ENCODE measurements around the gene FHL1.
"Not testable (repeated sequence)": the region's sequence is repeated elsewhere in the genome, so short reads cannot be mapped to it uniquely, and the experiment has no call there.

FHL1 gene

DNA sequence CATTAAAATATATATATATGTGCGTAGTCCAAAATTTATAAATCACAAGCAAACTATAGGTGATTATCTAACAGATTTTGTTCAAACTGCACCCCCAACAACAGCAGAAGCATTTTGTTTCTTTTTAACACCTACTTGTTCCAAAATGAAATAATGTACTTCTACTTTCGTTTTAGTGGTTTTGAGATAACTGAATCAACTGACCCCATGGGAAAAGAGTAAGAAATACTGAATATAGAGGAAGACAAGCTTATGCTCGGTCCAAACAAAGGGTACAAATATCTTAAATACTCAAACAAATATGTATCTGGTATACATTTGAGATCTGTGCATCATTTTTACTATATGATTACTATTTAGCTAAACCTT is 81.5 kb downstream of the FHL1 start:
- H3K27me3 ChIP-seq (replicated peaks in 2 of 5; ENCODE audit: control insufficient read depth in 4 of 5, insufficient read depth in 5 of 5, low read length in 4 of 5): no peaks in the 10 kb centered on the region
- ChIA-PET POLR2A (interaction anchor here (0.6 kb wide), 1 partner anchor 676 kb away, joined by 4 read pairs; no protein-coding TSS in a partner anchor), CTCF (interaction anchor here (1.0 to 1.2 kb wide), 3 partner anchors 19 to 201 kb away, joined by 3 to 4 read pairs (median 3); no protein-coding TSS in a partner anchor)
- H3K4me3 ChIP-seq (ENCODE audit: control insufficient read depth in 1 of 7, extremely low read depth in 1 of 7, insufficient read depth in 4 of 7, low read depth in 2 of 7, low read length in 6 of 7): peak overlapping the region in 1 of 7 experiments; percentile 38
- peaks cover 4 to 37% (median 12%) of the 10 kb centered on the region in 4 experiments for H3K36me3 ChIP-seq (ENCODE audit: control insufficient read depth in 4 of 4, insufficient read depth in 4 of 4, low read length in 3 of 4)
- no peaks in the 10 kb centered on the region for H3K9me3 ChIP-seq (ENCODE audit: control extremely low read depth in 1 of 5, control insufficient read depth in 4 of 5, insufficient read depth in 2 of 5, low read depth in 1 of 5, low read length in 4 of 5)
- H3K27ac ChIP-seq (ENCODE audit: insufficient read depth in 1 of 2, low read depth in 1 of 2, low read length in 2 of 2, poor library complexity in 1 of 2, severe bottlenecking in 2 of 2): peak overlapping the region; percentile 55 to 74
- peaks cover 5 to 17% (median 8%) of the 10 kb centered on the region in 4 experiments for H3K4me1 ChIP-seq (ENCODE audit: control extremely low read depth in 1 of 4, control insufficient read depth in 4 of 4, insufficient read depth in 4 of 4, low read length in 3 of 4)
- peak in 2 of 3 donors; percentile 39 to 52 for DNase-seq
- no CpG with 5 or more reads among the region's 3 CpGs for WGBS (ENCODE audit: insufficient coverage)

DNA sequence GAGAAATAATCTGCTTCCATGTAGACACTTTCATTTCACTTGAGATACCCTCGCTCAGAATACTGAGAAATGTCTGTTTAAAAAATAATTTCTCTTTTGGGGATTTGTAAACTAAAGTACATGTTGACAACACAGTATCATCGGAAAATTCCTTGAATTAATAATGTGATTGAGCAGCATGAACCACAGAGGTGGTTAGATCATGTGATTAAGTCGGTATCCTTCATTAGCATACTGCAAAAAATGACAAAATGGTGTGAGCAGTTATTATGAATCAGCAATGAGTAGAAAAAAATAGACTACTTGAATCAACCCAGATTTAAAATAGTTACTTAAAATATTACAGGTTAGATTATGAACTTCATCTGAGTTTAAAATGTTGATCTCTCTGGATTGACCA is 89.7 kb downstream of the FHL1 start:
- Histone ChIP-seq H3K27me3 (replicated peaks in 2 of 5; ENCODE audit: control insufficient read depth in 4 of 5, insufficient read depth in 5 of 5, low read length in 4 of 5) (no peaks in the 10 kb centered on the region), H3K4me1 (ENCODE audit: control extremely low read depth in 1 of 4, control insufficient read depth in 4 of 4, insufficient read depth in 4 of 4, low read length in 3 of 4) (no peaks in the 10 kb centered on the region), H3K36me3 (ENCODE audit: control insufficient read depth in 4 of 4, insufficient read depth in 4 of 4, low read length in 3 of 4) (peaks cover 4 to 21% (median 5%) of the 10 kb centered on the region in 4 experiments), H3K9me3 (ENCODE audit: control extremely low read depth in 1 of 5, control insufficient read depth in 4 of 5, insufficient read depth in 2 of 5, low read depth in 1 of 5, low read length in 4 of 5) (no peaks in the 10 kb centered on the region), H3K27ac (ENCODE audit: insufficient read depth in 1 of 2, low read depth in 1 of 2, low read length in 2 of 2, poor library complexity in 1 of 2, severe bottlenecking in 2 of 2) (no peak overlapping the region), H3K4me3 (ENCODE audit: control insufficient read depth in 1 of 7, extremely low read depth in 1 of 7, insufficient read depth in 4 of 7, low read depth in 2 of 7, low read length in 6 of 7) (no peak overlapping the region)
- DNase-seq: peak in 1 of 3 donors; percentile 8
- WGBS (ENCODE audit: insufficient coverage): 80% methylated on average over 1 of the region's 3 CpGs
- ChIA-PET CTCF (no interaction called here), POLR2A (no interaction called here)

DNA sequence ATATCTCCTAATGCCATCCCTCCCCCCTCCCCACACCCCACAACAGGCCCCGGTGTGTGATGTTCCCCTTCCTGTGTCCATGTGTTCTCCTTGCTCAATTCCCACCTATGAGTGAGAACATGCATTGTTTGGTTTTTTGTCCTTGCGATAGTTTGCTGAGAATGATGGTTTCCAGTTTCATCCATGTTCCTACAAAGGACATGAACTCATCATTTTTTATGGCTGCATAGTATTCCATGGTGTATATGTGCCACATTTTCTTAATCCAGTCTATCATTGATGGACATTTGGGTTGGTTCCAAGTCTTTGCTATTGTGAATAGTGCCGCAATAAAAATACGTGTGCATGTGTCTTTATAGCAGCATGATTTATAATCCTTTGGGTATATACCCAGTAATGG is 90.5 kb downstream of the FHL1 start:
- peaks cover 6 to 23% (median 7%) of the 10 kb centered on the region in 4 experiments for H3K36me3 ChIP-seq (ENCODE audit: control insufficient read depth in 4 of 4, insufficient read depth in 4 of 4, low read length in 3 of 4)
- H3K27me3 ChIP-seq (replicated peaks in 2 of 5; ENCODE audit: control insufficient read depth in 4 of 5, insufficient read depth in 5 of 5, low read length in 4 of 5); CTCF ChIA-PET; H3K9me3 ChIP-seq (ENCODE audit: control extremely low read depth in 1 of 5, control insufficient read depth in 4 of 5, insufficient read depth in 2 of 5, low read depth in 1 of 5, low read length in 4 of 5); H3K27ac ChIP-seq (ENCODE audit: insufficient read depth in 1 of 2, low read depth in 1 of 2, low read length in 2 of 2, poor library complexity in 1 of 2, severe bottlenecking in 2 of 2); POLR2A ChIA-PET; H3K4me1 ChIP-seq (ENCODE audit: control extremely low read depth in 1 of 4, control insufficient read depth in 4 of 4, insufficient read depth in 4 of 4, low read length in 3 of 4); DNase-seq; H3K4me3 ChIP-seq (ENCODE audit: control insufficient read depth in 1 of 7, extremely low read depth in 1 of 7, insufficient read depth in 4 of 7, low read depth in 2 of 7, low read length in 6 of 7): not testable (repeated sequence)
- no CpG with 5 or more reads among the region's 4 CpGs for WGBS (ENCODE audit: insufficient coverage)

DNA sequence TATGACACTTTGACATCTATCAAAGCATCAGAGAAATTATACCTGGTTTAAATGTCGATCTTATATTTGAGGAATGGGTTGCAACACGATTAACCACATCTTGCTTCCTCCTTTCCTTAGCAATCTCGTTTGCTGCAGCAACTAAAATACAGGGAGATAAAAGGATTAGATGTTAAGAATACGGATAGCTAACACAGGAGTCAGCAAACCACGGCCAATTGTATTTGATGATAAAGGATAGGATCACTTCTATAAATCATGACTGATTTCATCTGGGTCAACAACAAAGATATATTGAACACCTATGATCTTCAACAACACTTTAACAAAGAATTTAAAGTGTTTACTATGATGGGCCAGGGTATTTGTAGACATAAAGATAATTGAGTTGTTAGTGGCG is 98.9 kb downstream of the FHL1 start:
- H3K36me3 ChIP-seq (ENCODE audit: control insufficient read depth in 4 of 4, insufficient read depth in 4 of 4, low read length in 3 of 4): peaks cover 5 to 20% (median 12%) of the 10 kb centered on the region in 4 experiments
- POLR2A ChIA-PET: no interaction called here

DNA sequence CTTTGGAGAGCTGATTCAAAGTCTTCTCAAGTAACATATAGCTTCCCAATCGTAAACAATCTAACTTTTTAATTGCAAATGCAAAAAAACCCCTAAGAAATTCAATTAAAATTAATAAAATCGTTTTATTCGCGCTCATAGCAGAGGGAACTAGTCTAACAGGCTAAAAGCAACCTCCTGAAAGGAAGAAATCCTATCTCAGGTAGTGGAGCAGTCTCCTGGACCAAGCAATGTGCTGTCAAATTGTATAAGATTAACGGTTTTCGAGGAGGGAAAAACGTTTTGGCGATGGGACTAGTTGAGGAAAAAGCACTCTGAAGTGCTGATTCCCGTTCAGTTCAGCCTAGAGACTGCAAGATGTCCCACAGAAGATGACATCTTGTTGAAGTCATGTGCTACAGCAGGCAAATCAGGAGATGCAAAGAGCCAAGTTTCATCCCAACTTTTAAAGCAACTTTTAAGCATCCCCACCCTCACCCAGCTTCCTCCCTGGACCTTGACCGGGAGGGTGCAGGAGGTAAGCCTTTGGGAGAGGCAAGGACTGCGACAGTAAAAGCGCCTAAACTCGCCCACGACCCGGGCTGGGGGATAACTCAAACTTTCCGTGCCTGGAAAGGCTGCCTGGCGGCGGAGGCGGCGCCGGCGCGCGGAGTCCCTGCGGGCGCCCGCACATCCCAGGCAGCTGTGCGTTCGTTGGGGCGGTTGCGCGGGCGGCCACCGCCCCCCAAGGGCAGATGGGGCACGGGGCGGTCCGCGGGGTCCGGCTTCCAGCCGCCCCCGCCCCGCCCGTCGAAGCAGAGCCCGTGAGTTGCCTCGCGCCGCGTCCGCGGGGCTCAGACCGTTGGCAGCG is 103.1 kb downstream of the FHL1 start:
- Histone ChIP-seq H3K36me3 (ENCODE audit: control insufficient read depth in 4 of 4, insufficient read depth in 4 of 4, low read length in 3 of 4) (no peaks in the 10 kb centered on the region), H3K27me3 (replicated peaks in 2 of 5; ENCODE audit: control insufficient read depth in 4 of 5, insufficient read depth in 5 of 5, low read length in 4 of 5) (peaks cover 0 to 9% (median 0%) of the 10 kb centered on the region in 5 experiments), H3K27ac (ENCODE audit: insufficient read depth in 1 of 2, low read depth in 1 of 2, low read length in 2 of 2, poor library complexity in 1 of 2, severe bottlenecking in 2 of 2) (peak overlapping the region in 1 of 2 experiments; percentile 25), H3K9me3 (ENCODE audit: control extremely low read depth in 1 of 5, control insufficient read depth in 4 of 5, insufficient read depth in 2 of 5, low read depth in 1 of 5, low read length in 4 of 5) (no peaks in the 10 kb centered on the region), H3K4me3 (ENCODE audit: control insufficient read depth in 1 of 7, extremely low read depth in 1 of 7, insufficient read depth in 4 of 7, low read depth in 2 of 7, low read length in 6 of 7) (peak overlapping the region; percentile 65 to 82 (median 69)), H3K4me1 (ENCODE audit: control extremely low read depth in 1 of 4, control insufficient read depth in 4 of 4, insufficient read depth in 4 of 4, low read length in 3 of 4) (peaks cover 2 to 12% (median 4%) of the 10 kb centered on the region in 4 experiments)
- peak in 2 of 3 donors; percentile 13 to 31 for DNase-seq
- 33% methylated on average over 52 of the region's 53 CpGs for WGBS (ENCODE audit: insufficient coverage)
- ChIA-PET CTCF (interaction anchor here (1.6 kb wide), 1 partner anchor 17 kb away, joined by 5 read pairs; no protein-coding TSS in a partner anchor), POLR2A (no interaction called here)

More for the DNA sequence above, 98.9 kb downstream of the FHL1 start:
- H3K27me3 ChIP-seq (replicated peaks in 2 of 5; ENCODE audit: control insufficient read depth in 4 of 5, insufficient read depth in 5 of 5, low read length in 4 of 5): peaks cover 0 to 6% (median 0%) of the 10 kb centered on the region in 5 experiments
- H3K27ac ChIP-seq (ENCODE audit: insufficient read depth in 1 of 2, low read depth in 1 of 2, low read length in 2 of 2, poor library complexity in 1 of 2, severe bottlenecking in 2 of 2): no peak overlapping the region
- H3K9me3 ChIP-seq (ENCODE audit: control extremely low read depth in 1 of 5, control insufficient read depth in 4 of 5, insufficient read depth in 2 of 5, low read depth in 1 of 5, low read length in 4 of 5): no peaks in the 10 kb centered on the region
- DNase-seq: no peak
- peaks cover 2 to 8% (median 4%) of the 10 kb centered on the region in 4 experiments for H3K4me1 ChIP-seq (ENCODE audit: control extremely low read depth in 1 of 4, control insufficient read depth in 4 of 4, insufficient read depth in 4 of 4, low read length in 3 of 4)
- CTCF ChIA-PET: interaction anchor here (0.7 kb wide), 1 partner anchor 22 kb away, joined by 3 read pairs; no protein-coding TSS in a partner anchor
- 73% methylated on average over 2 of the region's 6 CpGs for WGBS (ENCODE audit: insufficient coverage)
- H3K4me3 ChIP-seq (ENCODE audit: control insufficient read depth in 1 of 7, extremely low read depth in 1 of 7, insufficient read depth in 4 of 7, low read depth in 2 of 7, low read length in 6 of 7): no peak overlapping the region

DNA sequence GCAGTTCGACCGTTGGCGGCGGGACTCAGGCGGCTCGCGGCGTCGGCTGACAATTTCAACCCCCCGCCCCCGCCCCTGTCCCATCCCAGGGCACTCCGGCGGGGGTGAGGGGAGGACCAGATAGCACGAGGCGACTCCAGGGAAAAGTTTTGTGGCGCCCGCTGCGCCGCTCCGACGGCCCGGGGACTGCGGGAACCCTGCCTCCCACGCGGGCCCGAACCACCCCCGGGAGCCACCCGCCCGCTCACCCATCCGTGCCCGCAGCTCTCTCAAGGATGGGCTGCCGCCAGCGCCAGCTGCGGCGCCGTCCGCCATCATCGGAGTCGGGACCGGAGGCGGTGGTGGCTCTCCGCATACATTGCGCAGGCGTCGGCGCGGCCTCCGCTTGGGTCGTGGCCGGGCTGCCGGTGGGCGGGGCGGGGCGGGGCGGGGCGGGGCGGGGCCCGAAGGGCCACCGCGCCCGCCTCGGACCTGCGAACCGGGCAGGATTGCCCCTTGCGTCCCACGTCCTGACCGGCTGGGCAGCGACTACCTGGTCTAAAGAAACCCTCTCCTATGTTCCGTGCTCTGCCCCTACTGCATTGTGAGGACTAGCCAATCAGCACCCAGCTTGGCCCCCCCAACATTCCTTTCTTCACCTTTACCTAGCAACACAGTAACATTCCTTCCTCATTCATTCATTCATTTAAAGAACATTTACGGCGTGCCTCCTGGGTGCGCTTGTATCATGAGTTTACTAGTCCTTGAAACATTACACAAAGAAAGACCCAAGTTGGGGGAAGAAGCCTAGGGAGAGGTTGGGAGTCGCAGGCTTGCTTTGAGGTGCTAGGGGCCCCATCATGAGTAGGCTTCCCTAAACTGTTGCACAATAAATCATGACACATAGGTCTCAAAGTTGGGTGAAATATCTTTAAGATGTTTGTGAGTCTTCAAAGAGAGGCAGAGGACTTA is 104.0 kb downstream of the FHL1 start, which contains the start of gene MAP7D3:
Gene MAP7D3, minus strand, starts transcription at position 360 of the 951 bp plus-strand sequence. Its CDS starts 42 bp downstream, at position 318.
- CTCF ChIA-PET: interaction anchor here (0.6 to 1.6 kb wide), 2 partner anchors 16 to 92 kb away, joined by 4 to 5 read pairs; no protein-coding TSS in a partner anchor
- Histone ChIP-seq H3K4me3 (ENCODE audit: control insufficient read depth in 1 of 7, extremely low read depth in 1 of 7, insufficient read depth in 4 of 7, low read depth in 2 of 7, low read length in 6 of 7) (peak within 1 kb of the TSS; percentile 65 to 82 (median 69)), H3K4me1 (ENCODE audit: control extremely low read depth in 1 of 4, control insufficient read depth in 4 of 4, insufficient read depth in 4 of 4, low read length in 3 of 4) (peaks cover 2 to 12% (median 4%) of the 10 kb centered on the region in 4 experiments), H3K27me3 (replicated peaks in 2 of 5; ENCODE audit: control insufficient read depth in 4 of 5, insufficient read depth in 5 of 5, low read length in 4 of 5) (peaks cover 0 to 9% (median 0%) of the 10 kb centered on the region in 5 experiments), H3K36me3 (ENCODE audit: control insufficient read depth in 4 of 4, insufficient read depth in 4 of 4, low read length in 3 of 4) (no peaks in the 10 kb centered on the region), H3K27ac (ENCODE audit: insufficient read depth in 1 of 2, low read depth in 1 of 2, low read length in 2 of 2, poor library complexity in 1 of 2, severe bottlenecking in 2 of 2) (peak within 1 kb of the TSS in 1 of 2 experiments; percentile 25), H3K9me3 (ENCODE audit: control extremely low read depth in 1 of 5, control insufficient read depth in 4 of 5, insufficient read depth in 2 of 5, low read depth in 1 of 5, low read length in 4 of 5) (no peaks in the 10 kb centered on the region)
- DNase-seq: peak; percentile 54 to 74 (median 66)
- 30% methylated on average over 57 of the region's 73 CpGs for WGBS (ENCODE audit: insufficient coverage)
- POLR2A ChIA-PET: no interaction called here

Measured in common myeloid progenitor, CD34-positive (primary cell).